ENCODE measurements around the gene COBL. TPM values are rescaled to one million over a fixed set of nuclear protein-coding genes. Genes with fewer than 3 reads are reported as not detected.

The COBL gene
- total RNA-seq, 3 donors from 2014 or later: 2.2 to 37.3 (median 16.1) TPM

DNA sequence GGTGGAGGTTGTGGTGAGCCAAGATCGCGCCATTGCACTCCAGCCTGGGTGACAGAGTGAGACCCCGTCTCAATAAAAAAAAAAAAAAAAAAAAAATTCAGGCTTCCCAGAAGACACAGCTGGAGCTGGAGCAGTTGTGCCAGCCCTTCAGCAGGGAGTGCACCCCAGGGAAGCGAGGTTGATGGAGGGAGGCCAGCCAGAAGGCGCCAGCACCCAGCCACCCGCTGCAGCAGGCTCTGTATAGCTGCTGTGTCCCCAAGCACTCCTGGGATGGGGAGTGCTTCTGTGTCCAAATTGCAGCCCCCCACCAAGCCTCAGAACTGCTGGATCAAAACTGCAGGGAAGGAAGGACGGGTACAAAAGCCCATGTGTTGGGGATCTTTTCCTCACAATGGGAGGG lies 47.8 kb downstream of the COBL start:
- H3K27ac ChIP-seq: peak overlapping the region in 1 of 2 donors; percentile 17
- no peaks in the 10 kb centered on the region for H3K36me3 ChIP-seq
- intact Hi-C loops (cut with DNase I; ENCODE audit: low total_unique reads): no loop called here
- H3K9me3 ChIP-seq: no peaks in the 10 kb centered on the region
- DNase-seq (ENCODE audit: low spot score in 2 of 2): no peak
- H3K27me3 ChIP-seq: no peaks in the 10 kb centered on the region
- TF ChIP-seq, protein P1, sequence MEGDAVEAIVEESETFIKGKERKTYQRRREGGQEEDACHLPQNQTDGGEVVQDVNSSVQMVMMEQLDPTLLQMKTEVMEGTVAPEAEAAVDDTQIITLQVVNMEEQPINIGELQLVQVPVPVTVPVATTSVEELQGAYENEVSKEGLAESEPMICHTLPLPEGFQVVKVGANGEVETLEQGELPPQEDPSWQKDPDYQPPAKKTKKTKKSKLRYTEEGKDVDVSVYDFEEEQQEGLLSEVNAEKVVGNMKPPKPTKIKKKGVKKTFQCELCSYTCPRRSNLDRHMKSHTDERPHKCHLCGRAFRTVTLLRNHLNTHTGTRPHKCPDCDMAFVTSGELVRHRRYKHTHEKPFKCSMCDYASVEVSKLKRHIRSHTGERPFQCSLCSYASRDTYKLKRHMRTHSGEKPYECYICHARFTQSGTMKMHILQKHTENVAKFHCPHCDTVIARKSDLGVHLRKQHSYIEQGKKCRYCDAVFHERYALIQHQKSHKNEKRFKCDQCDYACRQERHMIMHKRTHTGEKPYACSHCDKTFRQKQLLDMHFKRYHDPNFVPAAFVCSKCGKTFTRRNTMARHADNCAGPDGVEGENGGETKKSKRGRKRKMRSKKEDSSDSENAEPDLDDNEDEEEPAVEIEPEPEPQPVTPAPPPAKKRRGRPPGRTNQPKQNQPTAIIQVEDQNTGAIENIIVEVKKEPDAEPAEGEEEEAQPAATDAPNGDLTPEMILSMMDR (IDR thresholded peaks at IDR 0.05): no peak
- no peak for TF ChIP-seq POLR2AphosphoS5 (IDR thresholded peaks at IDR 0.05)
- no peak for TF ChIP-seq POLR2A (IDR thresholded peaks at IDR 0.05)
- no peaks in the 10 kb centered on the region for H3K4me1 ChIP-seq
- H3K4me3 ChIP-seq: no peak overlapping the region

DNA sequence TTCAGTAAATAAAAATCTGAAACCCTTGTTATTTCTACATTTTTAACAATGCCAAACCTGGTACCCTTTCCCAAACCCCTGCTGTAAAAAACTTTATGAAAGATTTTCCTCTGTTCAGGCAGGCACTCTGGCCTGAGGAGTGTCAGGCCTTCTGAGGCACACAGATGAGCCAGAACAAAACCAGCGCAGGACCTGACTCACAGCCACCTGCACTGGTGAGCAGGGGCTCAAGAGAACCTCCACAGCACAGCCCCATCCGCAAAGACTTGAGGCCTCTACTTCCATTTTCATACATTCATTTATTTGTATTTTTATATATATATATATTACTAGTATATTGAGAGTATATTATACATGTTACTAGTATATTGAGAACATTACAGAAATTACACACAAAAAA lies 49.4 kb downstream of the COBL start:
- Histone ChIP-seq H3K4me1 (peaks cover 0 to 7% of the 10 kb centered on the region in 2 donors), H3K27ac (no peak overlapping the region), H3K36me3 (no peaks in the 10 kb centered on the region), H3K4me3 (no peak overlapping the region), H3K9me3 (no peaks in the 10 kb centered on the region), H3K27me3 (no peaks in the 10 kb centered on the region)
- no peak for TF ChIP-seq POLR2AphosphoS5 (IDR thresholded peaks at IDR 0.05)
- TF ChIP-seq, protein P1 (IDR thresholded peaks at IDR 0.05): no peak
- no peak for TF ChIP-seq POLR2A (IDR thresholded peaks at IDR 0.05)
- intact Hi-C loops (cut with DNase I; ENCODE audit: low total_unique reads): no loop called here
- DNase-seq (ENCODE audit: low spot score in 2 of 2): no peak

DNA sequence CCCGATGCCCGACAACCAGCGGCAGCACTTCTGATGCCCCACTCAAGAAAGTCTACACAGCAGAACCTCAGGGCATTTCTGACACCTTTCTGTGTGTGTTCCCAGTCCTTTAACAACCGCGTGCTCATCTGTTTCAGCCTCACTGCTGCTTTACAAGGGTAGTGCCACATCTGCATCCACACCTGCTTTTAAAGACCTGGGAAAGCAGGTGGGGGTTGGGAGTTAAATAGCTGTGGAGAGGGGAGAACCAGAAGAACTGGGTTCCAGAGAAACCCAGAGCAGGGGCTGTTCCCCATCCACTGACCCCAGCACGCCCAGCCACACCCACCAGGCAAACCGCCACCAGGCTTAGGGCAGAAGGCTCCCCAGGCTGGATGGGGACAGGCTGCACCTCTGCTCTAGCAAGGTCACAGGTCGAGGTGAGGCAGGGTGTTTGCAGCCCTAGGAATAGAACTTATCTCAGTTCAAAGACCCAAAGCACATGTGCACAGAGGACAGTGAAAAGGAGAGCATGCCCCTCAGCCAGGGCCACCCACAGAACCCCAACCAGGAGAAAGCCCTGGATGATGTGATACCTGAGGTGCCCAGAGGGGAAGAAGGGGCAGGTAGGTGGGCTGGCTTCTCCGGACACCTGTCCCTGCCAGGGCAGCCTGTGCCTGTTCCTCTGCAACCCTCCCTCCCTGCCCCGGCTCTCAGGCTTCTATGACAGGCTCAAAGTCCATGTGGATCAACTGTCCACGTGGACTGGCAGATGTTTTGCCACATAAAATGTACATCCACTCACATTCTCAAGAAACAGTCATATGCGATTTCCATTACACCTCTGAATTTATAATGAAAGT lies 51.3 kb downstream of the COBL start:
- Histone ChIP-seq H3K36me3 (no peaks in the 10 kb centered on the region), H3K4me3 (no peak overlapping the region), H3K9me3 (no peaks in the 10 kb centered on the region), H3K27ac (peak overlapping the region in 1 of 2 donors; percentile 36), H3K4me1 (peaks cover 0 to 7% of the 10 kb centered on the region in 2 donors), H3K27me3 (no peaks in the 10 kb centered on the region)
- DNase-seq (ENCODE audit: low spot score in 2 of 2): no peak
- intact Hi-C loops (cut with DNase I; ENCODE audit: low total_unique reads): no loop called here
- no peak for TF ChIP-seq POLR2AphosphoS5 (IDR thresholded peaks at IDR 0.05)

DNA sequence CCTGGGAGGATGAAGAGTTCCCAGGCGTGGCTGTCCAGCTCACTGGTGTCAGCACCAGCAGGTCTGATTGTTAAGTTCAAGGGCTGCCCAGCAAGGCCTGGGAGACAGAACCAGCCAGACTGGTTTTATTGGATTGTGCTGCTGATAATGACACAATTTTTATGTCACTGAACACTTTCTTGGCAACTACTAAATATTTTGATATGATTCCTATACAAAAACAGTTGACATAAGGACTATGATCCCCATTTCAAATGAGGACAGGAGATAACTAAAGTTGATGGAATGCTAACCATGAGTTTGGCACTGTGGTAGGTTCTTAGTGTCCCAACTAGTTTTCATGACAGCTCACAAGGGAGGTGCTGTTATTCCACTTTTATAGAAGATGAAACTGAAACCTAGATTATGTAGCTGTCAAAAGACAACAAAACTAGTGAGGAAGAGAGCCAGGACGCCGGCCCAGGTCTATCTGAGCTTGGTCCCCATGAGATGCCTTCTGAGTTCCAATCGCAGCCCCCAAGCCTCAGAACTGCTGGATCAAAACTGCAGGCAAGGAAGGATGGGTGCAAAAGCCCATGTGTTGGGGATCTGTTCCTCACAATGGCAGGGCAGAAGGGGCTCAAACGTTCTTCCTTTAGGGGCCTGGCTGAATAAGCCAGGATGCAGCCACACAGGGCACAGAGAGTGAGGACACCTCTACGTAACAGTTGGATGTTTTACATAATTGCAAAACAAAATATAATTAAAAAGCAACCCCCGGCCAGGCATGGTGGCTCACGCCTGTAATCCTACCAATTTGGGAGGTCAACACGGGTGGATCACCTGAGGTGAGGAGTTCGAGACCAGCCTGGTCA lies 52.8 kb downstream of the COBL start:
- peak in 1 of 2 donors; percentile 52 for DNase-seq (ENCODE audit: low spot score in 2 of 2)
- H3K9me3 ChIP-seq: no peaks in the 10 kb centered on the region
- no peak overlapping the region for H3K4me3 ChIP-seq
- peak overlapping the region; percentile 68 to 82 for H3K27ac ChIP-seq
- H3K27me3 ChIP-seq: no peaks in the 10 kb centered on the region
- intact Hi-C loops (cut with DNase I; ENCODE audit: low total_unique reads): loop anchor here (5.0 kb wide), 1 partner anchor 802 kb away; no protein-coding TSS in a partner anchor
- H3K4me1 ChIP-seq: peaks cover 0 to 7% of the 10 kb centered on the region in 2 donors
- TF ChIP-seq POLR2A (IDR thresholded peaks at IDR 0.05) (no peak), POLR2AphosphoS5 (IDR thresholded peaks at IDR 0.05) (peak in 1 of 3 donors; percentile 40)
- TF ChIP-seq, protein P1 (IDR thresholded peaks at IDR 0.05): no peak
- no peaks in the 10 kb centered on the region for H3K36me3 ChIP-seq

DNA sequence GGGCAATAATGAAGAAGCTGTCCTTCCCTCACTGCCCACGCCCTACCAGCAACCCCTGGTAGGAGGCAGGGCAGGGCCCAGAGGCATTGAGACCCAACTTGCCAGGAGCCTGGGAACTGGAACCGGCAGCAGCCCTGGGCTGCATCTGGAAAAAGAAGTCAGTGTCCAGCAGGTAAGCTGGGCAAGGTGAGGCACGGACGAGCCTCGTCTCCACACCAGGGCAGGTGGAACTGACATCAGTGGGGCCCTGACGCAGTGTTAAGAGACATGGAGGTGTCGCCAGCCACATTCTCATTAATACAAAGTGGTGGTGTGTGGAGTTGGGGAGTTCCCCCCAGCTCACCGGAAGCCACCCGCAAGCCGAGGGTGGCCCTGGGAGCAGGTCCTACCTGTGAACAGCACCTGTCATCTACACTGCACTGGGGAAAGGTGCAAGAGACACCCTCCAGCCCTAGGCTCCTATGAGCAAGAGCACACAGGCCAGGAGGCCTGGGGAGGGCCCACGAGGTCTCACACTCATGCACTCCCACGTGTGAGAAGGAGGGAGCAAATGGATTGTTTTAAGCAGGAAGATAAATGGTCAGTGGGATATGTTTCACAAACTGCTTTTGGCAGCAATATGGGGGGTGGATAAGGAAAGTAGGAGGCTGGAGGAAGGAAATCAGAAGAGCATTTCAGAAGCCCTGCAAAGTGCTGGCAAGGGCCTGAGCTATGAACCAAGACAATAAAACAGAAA lies 53.6 kb downstream of the COBL start:
- peaks cover 0 to 7% of the 10 kb centered on the region in 2 donors for H3K4me1 ChIP-seq
- TF ChIP-seq, protein P1 (IDR thresholded peaks at IDR 0.05): no peak
- no peak for TF ChIP-seq POLR2AphosphoS5 (IDR thresholded peaks at IDR 0.05)
- no peak for DNase-seq (ENCODE audit: low spot score in 2 of 2)
- H3K9me3 ChIP-seq: no peaks in the 10 kb centered on the region
- H3K4me3 ChIP-seq: no peak overlapping the region
- H3K27ac ChIP-seq: peak overlapping the region; percentile 68 to 82
- no peaks in the 10 kb centered on the region for H3K36me3 ChIP-seq
- intact Hi-C loops (cut with DNase I; ENCODE audit: low total_unique reads): loop anchor here (5.0 kb wide), 1 partner anchor 801 kb away; no protein-coding TSS in a partner anchor
- no peaks in the 10 kb centered on the region for H3K27me3 ChIP-seq
